Endothelial cell of umbilical vein (primary cell): Measurements from ENCODE around the gene WASL. TPM values are rescaled to one million over a fixed set of nuclear protein-coding genes. Genes with fewer than 3 reads are reported as not detected.

Source experiments
- BruUV-seq: library from RNA; stranded (reverse); fragments of 400-500 nt; replicated peaks from 2 replicates; lab custom pipeline; 2021; lab: Mats Ljungman, UMichigan
- CTCF ChIA-PET: fragments of 300-600, 350-600 bp; sonication (Branson Sonifier 250); formaldehyde crosslinking; loops from one replicate; lab custom pipeline; 2021; ENCODE audit warnings: antibody characterized with exemption, inconsistent platforms; lab: Charles Lee
- POLR2A ChIA-PET: fragments of 300-600, 350-600 bp; sonication (Branson Sonifier 250); formaldehyde crosslinking; loops from one replicate; lab custom pipeline; 2021; ENCODE audit warnings: antibody characterized with exemption, inconsistent platforms; lab: Charles Lee
- DNase-seq: peaks from one replicate; pipeline ENCODE4 v3.0.0-alpha.2; 2011; ENCODE audit warnings: low read depth, low spot score
- FAIRE-seq: peaks from 2 replicates; lab custom pipeline; 2011; peaks lifted over from hg19 to GRCh38; lab: Jason Lieb, UNC
- H2AFZ ChIP-seq: 2 replicates; pipeline ENCODE4 v1.6.0; 2012; ENCODE audit warnings: low read depth, low read length, control low read depth, inconsistent platforms
- H3K27ac ChIP-seq: 2 replicates; pipeline ENCODE4 v1.5.1; 2011; ENCODE audit warnings: low read depth, mild to moderate bottlenecking, control low read depth, low read length, moderate library complexity; ENCODE audit not compliant: insufficient read depth
- H3K27me3 ChIP-seq, 2 experiments: 2 replicates each; pipeline versions ENCODE4 v1.6.0 to v1.6.1; 2011; ENCODE audit warnings: low read length in 2 of 2, mixed read lengths in 1 of 2; ENCODE audit not compliant: control insufficient read depth in 2 of 2, insufficient read depth in 2 of 2
- H3K36me3 ChIP-seq, 2 experiments: 2 replicates in 1 of 2; 3 replicates in 1 of 2; pipeline ENCODE4 v1.5.1; 2011; ENCODE audit warnings: low read length in 2 of 2, mild to moderate bottlenecking in 1 of 2, moderate library complexity in 1 of 2; ENCODE audit not compliant: control insufficient read depth in 2 of 2, insufficient read depth in 2 of 2; ENCODE audit errors: extremely low read depth in 1 of 2
- H3K4me1 ChIP-seq: 3 replicates; pipeline ENCODE4 v1.5.1; 2011; ENCODE audit warnings: mild to moderate bottlenecking, low read length; ENCODE audit not compliant: control insufficient read depth, insufficient read depth; ENCODE audit errors: extremely low read depth
- H3K4me2 ChIP-seq: 2 replicates; pipeline ENCODE4 v1.6.1; 2011; ENCODE audit warnings: low read length, control low read depth, mixed read lengths; ENCODE audit not compliant: insufficient read depth
- H3K4me3 ChIP-seq, 3 experiments: fragments of 200-600 bp in 1 of 3; sonication (generic), shearing (Covaris generic) in 1 of 3; replicated peaks in 1 of 3; 2 replicates each; pipeline ENCODE4 v1.5.1; 2011 to 2016; ENCODE audit warnings: control low read depth in 3 of 3, low read length in 3 of 3, mild to moderate bottlenecking in 2 of 3, inconsistent platforms in 1 of 3, low read depth in 1 of 3, moderate library complexity in 1 of 3; ENCODE audit not compliant: insufficient read depth in 1 of 3
- H3K79me2 ChIP-seq: 2 replicates; pipeline ENCODE4 v1.6.0; 2012; ENCODE audit warnings: low read length, inconsistent platforms; ENCODE audit not compliant: control insufficient read depth, insufficient read depth
- H3K9ac ChIP-seq: replicated peaks from 2 replicates; pipeline ENCODE3; 2011; ENCODE audit warnings: low read length, control low read depth; ENCODE audit not compliant: insufficient read depth; ENCODE audit errors: extremely low read depth
- H3K9me1 ChIP-seq: replicated peaks from 3 replicates; pipeline ENCODE4 v1.6.0; 2011; ENCODE audit warnings: mild to moderate bottlenecking, low read length; ENCODE audit not compliant: control insufficient read depth, insufficient read depth; ENCODE audit errors: extremely low read depth
- H3K9me3 ChIP-seq: replicated peaks from 2 replicates; pipeline ENCODE4 v1.5.1; 2012; ENCODE audit warnings: low read length, inconsistent platforms; ENCODE audit not compliant: control insufficient read depth, insufficient read depth
- H4K20me1 ChIP-seq: replicated peaks from 2 replicates; pipeline ENCODE3; 2011; ENCODE audit warnings: mild to moderate bottlenecking, low read length; ENCODE audit not compliant: control insufficient read depth, insufficient read depth; ENCODE audit errors: extremely low read depth
- CTCF ChIP-seq, 2 donors: IDR thresholded peaks; 1 replicate in 1 of 2; 2 replicates in 1 of 2; pipeline ENCODE4 v1.5.1; 2011; ENCODE audit warnings: low read length in 2 of 2, mild to moderate bottlenecking in 2 of 2, moderate library complexity in 2 of 2, control low read depth in 1 of 2, inconsistent platforms in 1 of 2, low read depth in 1 of 2; ENCODE audit not compliant: insufficient read depth in 1 of 2; ENCODE audit errors: extremely low read depth in 1 of 2
- EZH2 ChIP-seq: IDR thresholded peaks from 2 replicates; pipeline ENCODE4 v1.6.1; 2012; ENCODE audit warnings: borderline replicate concordance, low read depth, mild to moderate bottlenecking, moderate library complexity, low read length, inconsistent platforms; ENCODE audit not compliant: severe bottlenecking
- FOS ChIP-seq: IDR thresholded peaks from 2 replicates; pipeline ENCODE4 v1.6.1; 2011; ENCODE audit warnings: mild to moderate bottlenecking, low read length, moderate library complexity, borderline replicate concordance; ENCODE audit not compliant: insufficient read depth
- GATA2 ChIP-seq: IDR thresholded peaks from 2 replicates; pipeline ENCODE4 v1.7.0; 2011; ENCODE audit warnings: low read depth, mild to moderate bottlenecking, moderate library complexity, mixed read lengths, low read length; ENCODE audit not compliant: insufficient read length, insufficient read depth
- JUN ChIP-seq: IDR thresholded peaks from 2 replicates; pipeline ENCODE4 v1.6.1; 2011; ENCODE audit warnings: borderline replicate concordance, low read depth; ENCODE audit not compliant: insufficient read length, insufficient read depth
- MYC ChIP-seq: IDR thresholded peaks from one replicate; pipeline ENCODE4 v1.6.1; 2011; ENCODE audit warnings: mild to moderate bottlenecking, low read depth, low read length
- POLR2A ChIP-seq: IDR thresholded peaks from 2 replicates; pipeline ENCODE4 v1.6.1; 2012; ENCODE audit warnings: low read depth, mild to moderate bottlenecking, control low read depth, low read length
- POLR2AphosphoS5 ChIP-seq: IDR thresholded peaks from 2 replicates; pipeline ENCODE4 v1.6.1; 2012; ENCODE audit warnings: low read depth, mild to moderate bottlenecking, control low read depth, low read length, moderate library complexity; ENCODE audit not compliant: insufficient read depth
- dilution Hi-C: fragments of 300-500 bp; cut with MboI; formaldehyde crosslinking; loops from one replicate; pipeline ENCODE4 v1.15.0; 2019; ENCODE audit warnings: low sequenced_read_pairs; ENCODE audit not compliant: extremely low pct_ligation_motif_present
- intact Hi-C: fragments of 100-400 bp; cut with micrococcal nuclease; formaldehyde crosslinking; loops from one replicate; pipeline ENCODE4 v1.10.0; 2022
- polyA plus RNA-seq, 4 experiments: library from polyadenylated mRNA; depleted of rRNA in 3 of 4; stranded (reverse) in 3 of 4; unstranded in 1 of 4; fragments of >200 nt; gene quantifications; 2 replicates each; pipeline versions ENCODE4 v1.2.1 to v1.2.3, GENCODE V29; 2011 to 2012; ENCODE audit warnings: missing spikeins in 1 of 4
- total RNA-seq: library from RNA; stranded (reverse); gene quantifications from 2 replicates; pipeline ENCODE4 v1.2.3, GENCODE V29; 2021
- TF ChIP-seq, protein P1 (sequence below): IDR thresholded peaks from 2 replicates; pipeline ENCODE4 v1.6.1; 2011; ENCODE audit not compliant: insufficient read depth, insufficient read length

WASL gene
- total and polyA plus RNA-seq, 2 donors (not counting 3 experiments of a cell fraction or from before 2014, with no cell fraction given) = 5.2 to 24.0 TPM

DNA sequence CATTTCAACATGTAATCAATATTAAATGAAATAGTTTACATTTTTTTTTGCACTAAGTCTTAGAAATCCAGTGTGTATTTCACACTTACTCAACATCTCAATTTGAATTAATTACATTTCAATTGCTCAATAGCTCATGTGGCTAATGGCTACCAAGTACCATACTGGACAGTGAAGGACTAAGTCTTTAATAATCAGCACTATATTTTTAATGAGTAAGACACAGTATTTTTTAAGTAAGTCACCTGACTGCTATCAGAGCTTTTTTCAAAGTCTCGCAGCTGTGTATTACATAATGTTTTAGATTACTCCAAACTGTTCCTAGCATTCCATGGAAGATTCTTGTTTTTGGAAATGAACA lies 19.6 kb downstream of the WASL start:
- H3K27me3 ChIP-seq = no peaks in the 10 kb centered on the region
- peaks cover 89% of the 10 kb centered on the region for H3K79me2 ChIP-seq
- no peak overlapping the region for H3K4me2 ChIP-seq
- no peaks in the 10 kb centered on the region for H3K36me3 ChIP-seq
- H3K4me1 ChIP-seq = peaks cover 15% of the 10 kb centered on the region
- no peak overlapping the region for H3K27ac ChIP-seq
- H3K9ac ChIP-seq = no peak overlapping the region
- ChIA-PET POLR2A (no interaction called here), CTCF (no interaction called here)
- no peak overlapping the region for H3K4me3 ChIP-seq
- dilution Hi-C loops = no loop called here
- peaks cover 14% of the 10 kb centered on the region for H4K20me1 ChIP-seq
- no peaks in the 10 kb centered on the region for H3K9me3 ChIP-seq
- intact Hi-C loops = no loop called here
- no peaks in the 10 kb centered on the region for H3K9me1 ChIP-seq
- no TSS peak for BruUV-seq
- no peak overlapping the region for H2AFZ ChIP-seq
- FAIRE-seq = no peak
- no peak for TF ChIP-seq GATA2
- no peak for TF ChIP-seq POLR2A
- TF ChIP-seq CTCF (IDR thresholded peaks at IDR 0.05; ENCODE audit: extremely low read depth in 1 of 2, insufficient read depth in 1 of 2, low read depth in 1 of 2, low read length in 2 of 2) = no peak
- TF ChIP-seq POLR2AphosphoS5 = no peak
- no peak for TF ChIP-seq FOS
- TF ChIP-seq EZH2 = no peak
- no peak for TF ChIP-seq MYC
- TF ChIP-seq, protein P1, sequence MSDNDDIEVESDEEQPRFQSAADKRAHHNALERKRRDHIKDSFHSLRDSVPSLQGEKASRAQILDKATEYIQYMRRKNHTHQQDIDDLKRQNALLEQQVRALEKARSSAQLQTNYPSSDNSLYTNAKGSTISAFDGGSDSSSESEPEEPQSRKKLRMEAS = no peak
- no peak for TF ChIP-seq JUN
- no peak for DNase-seq
